LNCAP (cell line): Measurements from ENCODE around the gene ZNF283.

Experiments used
- TF ChIP-seq, protein P1 (sequence below): fragments of 450-650 bp; IDR thresholded peaks from 2 replicates; pipeline ENCODE4 v1.5.1; 2017; ENCODE audit warnings: mild to moderate bottlenecking

Gene ZNF283

DNA sequence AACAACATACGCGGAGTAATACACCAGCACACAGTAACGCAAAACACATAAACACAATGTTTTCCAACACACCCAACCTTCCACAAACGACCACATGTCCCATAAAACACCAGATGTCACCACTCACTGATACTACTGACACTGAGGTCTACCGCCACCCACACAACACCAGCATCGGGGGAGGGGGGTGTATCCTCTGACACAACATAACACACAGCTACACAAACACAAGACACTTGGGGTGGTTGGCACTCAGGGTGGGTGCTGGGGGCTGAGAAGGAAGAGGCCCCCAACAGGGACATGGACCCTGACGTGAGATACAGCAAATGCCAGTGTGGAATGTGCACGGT is 44.8 kb upstream of the ZNF283 start:
- TF ChIP-seq, protein P1, sequence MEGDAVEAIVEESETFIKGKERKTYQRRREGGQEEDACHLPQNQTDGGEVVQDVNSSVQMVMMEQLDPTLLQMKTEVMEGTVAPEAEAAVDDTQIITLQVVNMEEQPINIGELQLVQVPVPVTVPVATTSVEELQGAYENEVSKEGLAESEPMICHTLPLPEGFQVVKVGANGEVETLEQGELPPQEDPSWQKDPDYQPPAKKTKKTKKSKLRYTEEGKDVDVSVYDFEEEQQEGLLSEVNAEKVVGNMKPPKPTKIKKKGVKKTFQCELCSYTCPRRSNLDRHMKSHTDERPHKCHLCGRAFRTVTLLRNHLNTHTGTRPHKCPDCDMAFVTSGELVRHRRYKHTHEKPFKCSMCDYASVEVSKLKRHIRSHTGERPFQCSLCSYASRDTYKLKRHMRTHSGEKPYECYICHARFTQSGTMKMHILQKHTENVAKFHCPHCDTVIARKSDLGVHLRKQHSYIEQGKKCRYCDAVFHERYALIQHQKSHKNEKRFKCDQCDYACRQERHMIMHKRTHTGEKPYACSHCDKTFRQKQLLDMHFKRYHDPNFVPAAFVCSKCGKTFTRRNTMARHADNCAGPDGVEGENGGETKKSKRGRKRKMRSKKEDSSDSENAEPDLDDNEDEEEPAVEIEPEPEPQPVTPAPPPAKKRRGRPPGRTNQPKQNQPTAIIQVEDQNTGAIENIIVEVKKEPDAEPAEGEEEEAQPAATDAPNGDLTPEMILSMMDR = no peak

DNA sequence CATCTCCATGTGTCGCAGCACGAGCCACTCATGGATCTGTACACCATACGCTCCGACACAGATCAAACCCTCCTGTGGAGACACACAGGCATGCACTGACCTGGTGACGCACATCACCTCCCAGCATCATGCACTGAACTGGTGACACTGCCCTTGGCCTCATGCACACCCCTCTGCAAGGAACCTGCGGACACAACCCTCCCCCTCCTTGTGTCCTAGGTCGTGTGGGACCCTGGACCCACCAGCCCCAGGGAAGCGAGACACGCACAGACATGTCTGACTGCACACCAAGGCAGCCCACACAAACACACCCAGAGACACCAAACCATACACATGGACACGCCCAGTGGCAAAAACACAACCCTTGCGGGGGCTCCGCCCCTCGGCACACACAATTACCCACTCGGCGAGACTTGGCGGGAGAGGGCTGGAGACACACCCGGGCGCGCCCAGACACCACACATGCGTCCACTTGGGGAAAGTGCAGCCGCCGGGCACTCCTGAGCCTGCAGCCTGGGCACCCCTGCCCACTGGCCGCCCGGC is 44.4 kb upstream of the ZNF283 start:
- TF ChIP-seq, protein P1 = no peak

DNA sequence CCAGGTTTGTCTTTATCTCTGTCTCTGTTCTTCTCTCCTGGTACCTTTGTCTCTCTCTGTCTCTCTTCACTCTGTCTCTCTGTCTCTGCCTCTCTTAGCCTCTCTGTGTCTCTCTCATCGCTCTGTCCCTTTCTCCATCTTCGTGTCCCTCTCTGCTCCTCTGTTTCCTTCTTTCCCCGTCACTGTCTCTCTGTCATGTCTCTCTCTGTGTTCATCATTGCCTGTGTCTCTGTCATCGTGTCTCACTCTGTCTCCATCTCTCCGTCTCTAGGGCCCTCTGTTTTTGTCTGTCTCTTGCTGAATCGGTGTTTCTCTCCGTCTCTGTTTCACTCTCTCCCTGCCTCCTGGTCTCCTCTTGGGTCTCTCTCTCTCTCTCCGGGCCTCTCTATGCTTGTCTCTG is 43.5 kb upstream of the ZNF283 start:
- TF ChIP-seq, protein P1 = no peak

DNA sequence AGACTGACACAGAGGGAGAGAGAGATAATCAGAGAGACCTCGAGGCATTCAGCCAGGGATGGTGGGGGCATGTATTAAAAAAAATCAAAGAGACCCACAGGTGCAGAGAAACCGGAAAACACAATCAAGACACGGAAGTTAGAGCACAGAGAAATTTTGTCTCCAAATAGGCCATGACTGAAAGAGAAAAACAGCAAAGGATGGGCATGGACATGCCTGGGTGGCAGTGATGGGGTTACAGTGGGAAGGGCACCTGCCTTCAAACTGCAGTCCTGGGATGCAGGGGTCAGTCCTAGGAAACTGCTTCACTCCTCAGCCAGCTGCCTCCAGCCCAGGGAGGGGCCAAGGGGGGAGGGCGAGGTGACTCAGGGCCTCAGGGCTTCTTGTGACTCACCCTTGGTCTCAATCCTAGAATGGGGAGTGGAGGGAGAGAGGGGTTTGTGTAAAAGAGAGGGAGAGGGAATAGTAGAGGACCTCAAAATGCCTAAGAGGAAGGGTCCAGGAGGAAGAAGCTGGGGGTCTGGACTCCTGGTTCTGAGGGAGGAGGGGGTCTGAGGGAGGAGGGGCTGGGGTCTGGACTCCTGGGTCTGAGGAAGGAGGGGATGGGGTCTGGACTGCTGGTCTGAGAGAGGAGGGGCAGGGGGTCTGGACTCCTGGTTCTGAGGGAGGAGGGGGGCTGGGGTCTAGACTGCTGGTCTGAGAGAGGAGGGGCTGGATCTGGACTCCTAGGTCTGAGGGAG is 42.7 kb upstream of the ZNF283 start:
- TF ChIP-seq, protein P1 = no peak

DNA sequence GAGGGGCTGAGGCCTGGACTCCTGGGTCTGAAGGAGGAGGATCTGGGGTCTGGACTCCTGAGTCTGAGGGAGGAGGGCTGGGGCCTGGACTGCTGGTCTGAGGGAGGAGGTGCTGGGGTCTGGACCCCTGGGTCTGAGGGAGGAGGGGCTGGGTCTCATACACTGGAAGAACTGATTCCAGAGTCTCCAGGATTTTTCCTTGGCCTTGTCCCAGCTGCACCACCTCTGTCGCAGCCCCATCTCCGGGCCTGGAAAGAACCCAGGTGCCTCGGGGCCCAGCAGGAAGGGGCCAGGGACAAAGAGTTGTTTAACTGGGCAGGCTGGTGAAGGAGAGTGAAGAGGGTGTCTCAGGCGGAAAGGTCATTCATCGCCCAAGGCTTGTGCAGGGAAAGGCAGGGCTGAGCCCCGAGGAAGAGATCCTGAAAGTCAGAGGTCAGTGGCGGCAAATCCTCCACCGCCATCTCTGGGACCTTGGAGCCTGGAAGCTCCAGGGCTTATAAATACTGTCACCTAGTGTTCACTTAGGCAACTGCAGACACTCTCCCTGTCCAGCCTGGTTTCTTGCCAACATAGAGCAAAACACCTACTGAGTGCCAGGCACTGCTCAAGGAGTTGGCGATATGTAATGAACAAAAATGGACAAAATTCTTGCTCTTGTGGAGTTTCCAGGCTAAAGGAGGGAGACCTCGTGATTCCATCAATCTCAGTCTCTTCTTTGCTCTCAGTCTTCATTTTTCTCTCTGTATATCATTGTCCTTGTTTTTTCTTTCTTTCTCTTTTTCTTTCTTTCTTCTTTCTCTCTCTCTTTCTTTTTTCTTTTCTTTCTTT is 41.9 kb upstream of the ZNF283 start:
- TF ChIP-seq, protein P1 = peak; percentile 75

DNA sequence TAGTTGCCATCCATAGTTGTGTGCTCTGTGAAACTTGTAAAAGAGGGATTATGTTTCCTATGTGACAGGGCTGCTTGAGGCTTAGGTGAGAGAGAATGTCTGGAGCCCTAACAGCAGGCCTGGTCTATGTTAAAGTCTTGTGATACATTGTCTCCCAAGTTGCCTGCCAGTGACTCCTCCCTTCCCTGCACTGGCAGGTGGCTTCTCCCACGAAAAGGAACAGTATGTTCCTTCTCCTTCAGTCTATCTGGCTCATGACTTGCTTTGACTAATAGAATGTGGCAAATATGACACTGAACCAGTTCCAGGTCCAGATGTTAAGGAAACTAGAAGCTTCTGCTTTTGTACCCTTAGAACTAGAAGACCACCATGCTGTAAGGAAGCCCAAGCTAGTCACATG is 40.5 kb upstream of the ZNF283 start:
- TF ChIP-seq, protein P1 = no peak

DNA sequence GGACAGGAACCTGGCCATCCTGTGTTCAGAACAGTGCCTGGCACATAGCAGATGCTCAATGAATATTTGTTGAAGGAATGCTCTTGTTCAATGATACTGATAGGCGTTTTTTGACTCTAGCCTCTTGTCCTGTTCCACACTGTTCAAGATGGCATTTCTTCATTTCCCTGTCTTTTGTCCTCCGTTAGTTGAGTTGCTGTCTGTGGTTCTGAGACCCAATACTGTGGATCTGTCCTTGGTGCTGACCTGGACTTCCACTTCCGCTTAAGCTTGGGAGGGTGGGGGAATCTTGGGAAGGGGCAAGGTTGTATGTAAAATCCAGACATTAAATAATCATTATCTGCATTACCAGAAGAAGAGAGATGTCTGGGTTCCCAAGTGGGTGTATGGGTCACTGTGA is 38.1 kb upstream of the ZNF283 start:
- TF ChIP-seq, protein P1 = no peak
